Common myeloid progenitor, CD34-positive (primary cell): ENCODE data around the gene PCDHA10.
"Not testable (repeated sequence)": the region's sequence is repeated elsewhere in the genome, so short reads cannot be mapped to it uniquely, and the experiment has no call there.

Experiments used
- CTCF ChIA-PET: fragments of 350-600 bp; sonication (Branson Sonifier 250); formaldehyde crosslinking; loops from one replicate; lab custom pipeline; 2021; ENCODE audit warnings: antibody characterized with exemption; lab: Charles Lee
- POLR2A ChIA-PET: fragments of 350-600 bp; sonication (Branson Sonifier 250); formaldehyde crosslinking; loops from one replicate; lab custom pipeline; 2021; ENCODE audit warnings: antibody characterized with exemption; lab: Charles Lee
- DNase-seq, 3 donors: peaks; one replicate each; pipeline versions ENCODE4 v3.0.0 to v3.0.0-alpha.2; 2013
- H3K27ac ChIP-seq, 2 experiments: 1 replicate in 1 of 2; 2 replicates in 1 of 2; pipeline ENCODE4 v1.7.0; 2013; ENCODE audit warnings: inconsistent platforms in 2 of 2, low read length in 2 of 2, mild to moderate bottlenecking in 2 of 2, low read depth in 1 of 2, moderate library complexity in 1 of 2; ENCODE audit not compliant: severe bottlenecking in 2 of 2, insufficient read depth in 1 of 2, poor library complexity in 1 of 2
- H3K27me3 ChIP-seq, 5 experiments: replicated peaks in 2 of 5; 1 replicate in 3 of 5; 2 replicates in 2 of 5; pipeline versions ENCODE4 v1.6.1 to v1.7.0; 2013; ENCODE audit warnings: low read length in 4 of 5, mild to moderate bottlenecking in 2 of 5, moderate library complexity in 2 of 5, inconsistent platforms in 1 of 5; ENCODE audit not compliant: insufficient read depth in 5 of 5, control insufficient read depth in 4 of 5
- H3K36me3 ChIP-seq, 4 experiments: 1 replicate in 2 of 4; 2 replicates in 2 of 4; pipeline versions ENCODE4 v1.6.1 to v1.7.0; 2013; ENCODE audit warnings: low read length in 3 of 4, control low read depth in 1 of 4, mild to moderate bottlenecking in 1 of 4; ENCODE audit not compliant: control insufficient read depth in 4 of 4, insufficient read depth in 4 of 4
- H3K4me1 ChIP-seq, 4 experiments: 1 replicate in 3 of 4; 2 replicates in 1 of 4; pipeline versions ENCODE4 v1.6.1 to v1.7.1; 2013; ENCODE audit warnings: low read length in 3 of 4, mild to moderate bottlenecking in 3 of 4, control low read depth in 1 of 4, inconsistent platforms in 1 of 4, moderate library complexity in 1 of 4; ENCODE audit not compliant: control insufficient read depth in 4 of 4, insufficient read depth in 4 of 4; ENCODE audit errors: control extremely low read depth in 1 of 4
- H3K4me3 ChIP-seq, 7 experiments: 1 replicate in 4 of 7; 2 replicates in 3 of 7; pipeline versions ENCODE4 v1.5.1 to v1.7.0; 2013; ENCODE audit warnings: mild to moderate bottlenecking in 7 of 7, low read length in 6 of 7, moderate library complexity in 6 of 7, inconsistent platforms in 2 of 7, low read depth in 2 of 7, control low read depth in 1 of 7; ENCODE audit not compliant: insufficient read depth in 4 of 7, control insufficient read depth in 1 of 7; ENCODE audit errors: extremely low read depth in 1 of 7
- H3K9me3 ChIP-seq, 5 experiments: 1 replicate in 4 of 5; 2 replicates in 1 of 5; pipeline versions ENCODE4 v1.6.1 to v1.7.1; 2013; ENCODE audit warnings: low read length in 4 of 5, mild to moderate bottlenecking in 2 of 5, inconsistent platforms in 1 of 5, low read depth in 1 of 5, moderate library complexity in 1 of 5; ENCODE audit not compliant: control insufficient read depth in 4 of 5, insufficient read depth in 2 of 5; ENCODE audit errors: control extremely low read depth in 1 of 5
- WGBS: methylation state at CpG from one replicate; pipeline ENCODE4 v1.1.5; 2013; ENCODE audit not compliant: insufficient coverage; 5-methylcytosine and 5-hydroxymethylcytosine counted together

Gene PCDHA10

DNA sequence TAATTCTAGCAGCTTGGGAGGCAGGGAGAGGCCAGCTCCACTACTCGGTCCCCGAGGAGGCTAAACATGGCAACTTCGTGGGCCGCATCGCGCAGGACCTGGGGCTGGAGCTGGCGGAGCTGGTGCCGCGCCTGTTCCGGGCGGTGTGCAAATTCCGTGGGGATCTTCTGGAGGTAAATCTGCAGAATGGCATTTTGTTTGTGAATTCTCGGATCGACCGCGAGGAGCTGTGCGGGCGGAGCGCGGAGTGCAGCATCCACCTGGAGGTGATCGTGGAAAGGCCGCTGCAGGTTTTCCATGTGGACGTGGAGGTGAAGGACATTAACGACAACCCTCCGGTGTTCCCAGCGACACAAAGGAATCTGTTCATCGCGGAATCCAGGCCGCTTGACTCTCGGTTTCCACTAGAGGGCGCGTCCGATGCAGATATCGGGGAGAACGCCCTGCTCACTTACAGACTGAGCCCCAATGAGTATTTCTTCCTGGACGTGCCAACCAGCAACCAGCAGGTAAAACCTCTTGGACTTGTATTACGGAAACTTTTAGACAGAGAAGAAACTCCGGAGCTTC lies 21.2 kb upstream of the PCDHA10 start:
- POLR2A ChIA-PET, CTCF ChIA-PET, H3K27ac ChIP-seq, H3K36me3 ChIP-seq, DNase-seq, H3K4me1 ChIP-seq: not testable (repeated sequence)
- Histone ChIP-seq H3K4me3 (peak overlapping the region in 1 of 7 experiments; percentile 5), H3K9me3 (peaks cover 5 to 40% (median 25%) of the 10 kb centered on the region in 5 experiments), H3K27me3 (peaks cover 0 to 28% (median 12%) of the 10 kb centered on the region in 5 experiments)
- WGBS = 20% methylated on average over 14 of the region's 38 CpGs

DNA sequence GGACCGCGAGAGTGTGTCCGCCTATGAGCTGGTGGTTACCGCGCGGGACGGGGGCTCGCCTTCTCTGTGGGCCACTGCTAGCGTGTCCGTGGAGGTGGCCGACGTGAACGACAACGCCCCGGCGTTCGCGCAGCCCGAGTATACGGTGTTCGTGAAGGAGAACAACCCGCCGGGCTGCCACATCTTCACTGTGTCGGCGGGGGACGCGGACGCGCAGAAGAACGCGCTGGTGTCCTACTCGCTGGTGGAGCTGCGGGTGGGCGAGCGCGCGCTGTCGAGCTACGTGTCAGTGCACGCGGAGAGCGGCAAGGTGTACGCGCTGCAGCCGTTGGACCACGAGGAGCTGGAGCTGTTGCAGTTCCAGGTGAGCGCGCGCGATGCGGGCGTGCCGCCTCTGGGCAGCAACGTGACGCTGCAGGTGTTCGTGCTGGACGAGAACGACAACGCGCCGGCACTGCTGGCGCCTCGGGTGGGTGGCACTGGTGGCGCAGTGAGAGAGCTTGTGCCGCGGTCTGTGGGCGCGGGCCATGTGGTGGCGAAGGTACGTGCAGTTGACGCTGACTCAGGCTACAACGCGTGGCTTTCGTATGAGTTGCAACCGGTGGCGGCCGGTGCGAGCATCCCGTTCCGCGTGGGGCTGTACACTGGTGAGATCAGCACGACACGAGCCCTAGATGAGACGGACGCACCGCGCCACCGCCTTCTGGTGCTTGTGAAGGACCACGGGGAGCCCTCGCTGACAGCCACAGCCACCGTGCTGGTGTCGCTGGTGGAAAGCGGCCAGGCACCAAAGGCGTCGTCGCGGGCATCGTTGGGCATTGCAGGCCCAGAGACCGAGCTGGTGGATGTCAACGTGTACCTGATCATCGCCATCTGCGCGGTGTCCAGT lies 19.8 kb upstream of the PCDHA10 start:
- Histone ChIP-seq H3K4me1 (no peaks in the 10 kb centered on the region), H3K9me3 (peaks cover 8 to 31% (median 17%) of the 10 kb centered on the region in 5 experiments), H3K27ac (no peak overlapping the region), H3K27me3 (peaks cover 0 to 21% (median 12%) of the 10 kb centered on the region in 5 experiments), H3K36me3 (no peaks in the 10 kb centered on the region), H3K4me3 (no peak overlapping the region)
- CTCF ChIA-PET = no interaction called here
- no peak for DNase-seq
- POLR2A ChIA-PET = no interaction called here
- 41% methylated on average over 103 of the region's 103 CpGs for WGBS

GRCh38 chr5:140840978-140841962 lies 14.4 kb upstream of the PCDHA10 start, which contains the start of gene PCDHA8:
PCDHA8 (plus strand) TSS chr5:140841187; CDS start chr5:140841322, 135 bp downstream.
- Histone ChIP-seq H3K9me3 (peaks cover 8 to 29% (median 23%) of the 10 kb centered on the region in 5 experiments), H3K27me3 (peaks cover 0 to 17% (median under 1%) of the 10 kb centered on the region in 5 experiments), H3K4me1 (no peaks in the 10 kb centered on the region), H3K4me3 (no peak within 1 kb of the TSS), H3K36me3 (no peaks in the 10 kb centered on the region), H3K27ac (no peak within 1 kb of the TSS)
- 21% methylated on average over 17 of the region's 47 CpGs for whole genome bisulfite sequencing
- POLR2A ChIA-PET = no interaction called here
- DNase-seq = peak; percentile 2 to 13 (median 6)
- CTCF ChIA-PET = no interaction called here

DNA sequence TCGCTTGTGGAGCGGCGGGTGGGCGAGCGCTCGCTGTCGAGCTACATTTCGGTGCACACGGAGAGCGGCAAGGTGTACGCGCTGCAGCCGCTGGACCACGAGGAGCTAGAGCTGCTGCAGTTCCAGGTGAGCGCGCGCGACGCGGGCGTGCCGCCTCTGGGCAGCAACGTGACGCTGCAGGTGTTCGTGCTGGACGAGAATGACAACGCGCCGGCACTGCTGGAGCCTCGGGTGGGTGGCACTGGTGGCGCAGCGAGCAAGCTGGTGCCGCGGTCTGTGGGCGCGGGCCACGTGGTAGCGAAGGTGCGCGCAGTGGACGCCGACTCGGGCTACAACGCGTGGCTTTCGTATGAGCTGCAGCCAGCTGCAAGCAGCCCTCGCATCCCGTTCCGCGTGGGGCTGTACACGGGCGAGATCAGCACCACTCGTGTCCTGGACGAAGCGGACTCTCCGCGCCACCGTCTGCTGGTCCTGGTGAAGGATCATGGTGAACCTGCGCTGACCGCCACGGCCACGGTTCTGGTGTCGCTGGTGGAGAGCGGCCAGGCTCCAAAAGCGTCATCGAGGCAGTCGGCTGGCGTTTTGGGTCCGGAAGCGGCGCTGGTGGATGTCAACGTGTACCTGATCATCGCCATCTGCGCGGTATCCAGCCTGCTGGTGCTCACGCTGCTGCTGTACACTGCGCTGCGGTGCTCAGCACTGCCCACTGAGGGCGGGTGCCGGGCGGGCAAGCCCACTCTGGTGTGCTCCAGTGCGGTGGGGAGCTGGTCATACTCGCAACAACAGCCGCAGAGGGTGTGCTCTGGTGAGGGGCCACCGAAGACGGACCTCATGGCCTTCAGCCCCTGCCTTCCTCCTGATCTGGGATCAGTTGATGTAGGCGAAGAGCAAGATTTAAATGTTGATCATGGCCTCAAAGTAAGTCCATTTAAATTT lies 12.6 kb upstream of the PCDHA10 start:
- WGBS = 45% methylated on average over 58 of the region's 87 CpGs
- H3K9me3 ChIP-seq = peaks cover 8 to 30% (median 20%) of the 10 kb centered on the region in 5 experiments
- ChIA-PET CTCF (no interaction called here), POLR2A (no interaction called here)
- H3K36me3 ChIP-seq = no peaks in the 10 kb centered on the region
- no peak for DNase-seq
- no peak overlapping the region for H3K4me3 ChIP-seq
- peaks cover 0 to 14% (median 0%) of the 10 kb centered on the region in 5 experiments for H3K27me3 ChIP-seq
- H3K27ac ChIP-seq = no peak overlapping the region
- H3K4me1 ChIP-seq = no peaks in the 10 kb centered on the region

DNA sequence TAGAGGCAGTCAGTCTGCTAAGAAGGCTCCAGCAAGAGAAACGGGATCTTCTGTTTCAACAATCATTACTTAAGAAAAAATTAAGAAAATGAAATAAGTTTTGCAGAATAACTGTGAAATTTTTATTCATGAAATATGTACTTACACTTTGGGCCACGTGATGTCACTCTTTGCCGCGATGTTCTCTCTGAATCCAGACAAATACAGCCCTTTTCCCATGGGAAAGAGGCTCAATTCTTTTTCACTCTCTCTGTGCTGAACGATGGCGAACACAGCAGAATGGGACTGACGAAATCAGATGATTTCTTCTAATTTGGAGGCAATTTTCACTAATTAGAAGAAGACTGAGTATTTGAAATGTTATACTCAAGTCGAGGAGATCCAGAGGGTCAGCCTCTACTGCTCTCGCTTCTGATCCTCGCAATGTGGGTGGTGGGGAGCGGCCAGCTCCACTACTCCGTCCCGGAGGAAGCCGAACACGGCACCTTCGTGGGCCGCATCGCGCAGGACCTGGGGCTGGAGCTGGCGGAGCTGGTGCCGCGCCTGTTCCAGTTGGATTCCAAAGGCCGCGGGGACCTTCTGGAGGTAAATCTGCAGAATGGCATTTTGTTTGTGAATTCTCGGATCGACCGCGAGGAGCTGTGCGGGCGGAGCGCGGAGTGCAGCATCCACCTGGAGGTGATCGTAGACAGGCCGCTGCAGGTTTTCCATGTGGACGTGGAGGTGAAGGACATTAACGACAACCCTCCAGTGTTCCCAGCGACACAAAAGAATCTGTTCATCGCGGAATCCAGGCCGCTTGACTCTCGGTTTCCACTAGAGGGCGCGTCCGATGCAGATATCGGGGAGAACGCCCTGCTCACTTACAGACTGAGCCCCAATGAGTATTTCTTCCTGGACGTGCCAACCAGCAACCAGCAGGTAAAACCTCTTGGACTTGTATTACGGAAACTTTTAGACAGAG lies 7.3 kb upstream of the PCDHA10 start, which contains the start of gene PCDHA9:
TSS of gene PCDHA9 (plus strand) at position 244 of the 964 bp plus-strand sequence. CDS start at position 358, 114 bp downstream.
- H3K27me3 ChIP-seq = peaks cover 0 to 14% (median 0%) of the 10 kb centered on the region in 5 experiments
- H3K9me3 ChIP-seq = peaks cover 2 to 26% (median 16%) of the 10 kb centered on the region in 5 experiments
- CTCF ChIA-PET, H3K4me3 ChIP-seq, H3K4me1 ChIP-seq, H3K36me3 ChIP-seq, H3K27ac ChIP-seq, DNase-seq, POLR2A ChIA-PET: not testable (repeated sequence)
- 20% methylated on average over 23 of the region's 48 CpGs for WGBS
